GM23248 (cell line): ENCODE results near the gene SGMS1. TPM values are rescaled to one million over a fixed set of nuclear protein-coding genes. Genes with fewer than 3 reads are reported as not detected.
A peak's percentile ranks its signal among the peaks of the same experiment; 100 is the strongest.

Source experiments
- DNase-seq: peaks from one replicate; pipeline ENCODE4 v3.0.0-alpha.2; 2015
- H2AFZ ChIP-seq: fragments of 200-600 bp; sonication (generic); 2 replicates; pipeline ENCODE4 v1.6.1; 2016; ENCODE audit warnings: antibody characterized with exemption
- H3F3A ChIP-seq: fragments of 200-600 bp; sonication (generic); 2 replicates; pipeline ENCODE4 v1.6.1; 2016; ENCODE audit warnings: mild to moderate bottlenecking, antibody characterized with exemption, mixed run types; ENCODE audit not compliant: insufficient read depth
- H3K27ac ChIP-seq: fragments of 200-600 bp; sonication (generic); 2 replicates; pipeline ENCODE4 v1.5.1; 2016; ENCODE audit warnings: mild to moderate bottlenecking
- H3K27me3 ChIP-seq: fragments of 200-600 bp; sonication (generic); replicated peaks from 2 replicates; pipeline ENCODE4 v1.6.1; 2016; ENCODE audit warnings: mild to moderate bottlenecking; ENCODE audit not compliant: insufficient read depth
- H3K36me3 ChIP-seq: fragments of 200-600 bp; sonication (generic); 2 replicates; pipeline ENCODE4 v1.6.1; 2016; ENCODE audit warnings: low read depth, mild to moderate bottlenecking
- H3K4me1 ChIP-seq: fragments of 200-600 bp; sonication (generic); 2 replicates; pipeline ENCODE4 v1.6.1; 2016; ENCODE audit warnings: mild to moderate bottlenecking; ENCODE audit not compliant: insufficient read depth
- H3K4me2 ChIP-seq: fragments of 200-600 bp; sonication (generic); one replicate; pipeline ENCODE4 v1.6.1; 2016; ENCODE audit warnings: mild to moderate bottlenecking; ENCODE audit not compliant: unreplicated experiment
- H3K4me3 ChIP-seq: fragments of 200-600 bp; sonication (generic); 2 replicates; pipeline ENCODE4 v1.5.1; 2016; ENCODE audit warnings: mild to moderate bottlenecking
- H3K79me2 ChIP-seq: fragments of 200-600 bp; sonication (generic); 2 replicates; pipeline ENCODE4 v1.6.1; 2016; ENCODE audit warnings: mild to moderate bottlenecking; ENCODE audit not compliant: insufficient read depth
- H3K9ac ChIP-seq: fragments of 200-600 bp; sonication (generic); 2 replicates; pipeline ENCODE4 v1.6.1; 2016; ENCODE audit warnings: mild to moderate bottlenecking
- H3K9me2 ChIP-seq: fragments of 200-600 bp; sonication (generic); 2 replicates; pipeline ENCODE4 v1.6.1; 2016; ENCODE audit warnings: mixed run types, mild to moderate bottlenecking, moderate library complexity; ENCODE audit not compliant: insufficient read depth
- H3K9me3 ChIP-seq: fragments of 200-600 bp; sonication (generic); one replicate; pipeline ENCODE4 v1.6.1; 2017; ENCODE audit warnings: low read depth
- H4K20me1 ChIP-seq: fragments of 200-600 bp; sonication (generic); 2 replicates; pipeline ENCODE4 v1.6.0; 2016; ENCODE audit not compliant: insufficient read depth
- EZH2 ChIP-seq: fragments of 200-600 bp; sonication (generic); IDR thresholded peaks from 2 replicates; pipeline ENCODE4 v1.6.1; 2018; ENCODE audit warnings: antibody characterized with exemption, mild to moderate bottlenecking; ENCODE audit not compliant: insufficient read depth, poor library complexity, severe bottlenecking
- EZH2phosphoT487 ChIP-seq: fragments of 200-600 bp; sonication (generic); IDR thresholded peaks from 2 replicates; pipeline ENCODE4 v1.6.1; 2018; ENCODE audit warnings: antibody characterized with exemption, moderate library complexity, mild to moderate bottlenecking, low read depth; ENCODE audit not compliant: insufficient read depth
- WGBS, 2 experiments: methylation state at CpG; one replicate each; pipeline ENCODE4 v1.1.6; 2015 to 2017; ENCODE audit warnings: low lambda C conversion rate in 2 of 2, low coverage in 1 of 2; ENCODE audit errors: missing lambda C conversion rate in 2 of 2; 5-methylcytosine and 5-hydroxymethylcytosine counted together
- in situ Hi-C: fragments of 300-500 bp; cut with MboI; formaldehyde crosslinking; loops from 2 replicates; pipeline ENCODE4 v1.15.0; 2020
- polyA plus RNA-seq: library from polyadenylated mRNA; unstranded; fragments of >200 nt; fragmentation: Nextera tagmentation; extraction: Ambion mirVana; gene quantifications from 2 replicates; pipeline ENCODE4 v1.2.1, GENCODE V29; 2016
- total RNA-seq: library from RNA; depleted of rRNA; stranded (reverse); fragments of >200 nt; shearing (Covaris generic); gene quantifications from 2 replicates; pipeline ENCODE4 v1.2.3, GENCODE V29; 2014

SGMS1 gene
- total and polyA plus RNA-seq, 2 experiments from 2014 or later, result 22.7 to 53.6 TPM

- no peaks in the 10 kb centered on the region for H4K20me1 ChIP-seq
- TF ChIP-seq EZH2 (no peak), EZH2phosphoT487 (no peak)
- H3F3A ChIP-seq, result peaks cover 37% of the 10 kb centered on the region
- H2AFZ ChIP-seq, result no peak overlapping the region
- H3K4me2 ChIP-seq, result no peak overlapping the region
- no peak overlapping the region for H3K4me3 ChIP-seq
- H3K9me3 ChIP-seq, result no peaks in the 10 kb centered on the region
- H3K4me1 ChIP-seq, result peaks cover 40% of the 10 kb centered on the region
- 98% methylated on average over 2 of the region's 2 CpGs for WGBS, 2 experiments
- no peaks in the 10 kb centered on the region for H3K9me2 ChIP-seq
- H3K27me3 ChIP-seq, result no peaks in the 10 kb centered on the region
- no peak overlapping the region for H3K9ac ChIP-seq
- peaks cover 27% of the 10 kb centered on the region; the same call in 1 of the 2 replicates for H3K79me2 ChIP-seq
- in situ Hi-C loops, result no loop called here
- H3K27ac ChIP-seq, result no peak overlapping the region
- DNase-seq, result no peak
- H3K36me3 ChIP-seq, result no peaks in the 10 kb centered on the region
Measured at GRCh38 chr10:50324046-50324445, 299.7 kb downstream of the SGMS1 start.

GRCh38 chr10:50322077-50322476 lies 301.7 kb downstream of the SGMS1 start:
- in situ Hi-C loops, result no loop called here
- Histone ChIP-seq H3K36me3 (no peaks in the 10 kb centered on the region), H3K9me3 (no peaks in the 10 kb centered on the region), H3K27me3 (no peaks in the 10 kb centered on the region), H2AFZ (no peak overlapping the region), H3K9ac (peak overlapping the region; percentile 29; the same call in 1 of the 2 replicates), H3K4me2 (peak overlapping the region; percentile 25), H3K79me2 (peaks cover 17% of the 10 kb centered on the region; the same call in 1 of the 2 replicates), H3K4me1 (peaks cover 33% of the 10 kb centered on the region), H4K20me1 (no peaks in the 10 kb centered on the region), H3K9me2 (no peaks in the 10 kb centered on the region), H3K4me3 (no peak overlapping the region), H3K27ac (peak overlapping the region; percentile 31; the same call in 1 of the 2 replicates), H3F3A (peaks cover 30% of the 10 kb centered on the region)
- no peak for TF ChIP-seq EZH2phosphoT487
- DNase-seq, result peak; percentile 79
- 23 to 27% methylated on average over 3 of the region's 3 CpGs for WGBS, 2 experiments

GRCh38 chr10:50318129-50318528 lies 305.6 kb downstream of the SGMS1 start:
- Histone ChIP-seq H3K4me2 (no peak overlapping the region), H3K4me3 (no peak overlapping the region), H3K4me1 (peaks cover 7% of the 10 kb centered on the region), H4K20me1 (no peaks in the 10 kb centered on the region), H3K36me3 (no peaks in the 10 kb centered on the region), H3K27me3 (no peaks in the 10 kb centered on the region), H3K9me3 (no peaks in the 10 kb centered on the region), H3F3A (peaks cover 8% of the 10 kb centered on the region), H3K9me2 (no peaks in the 10 kb centered on the region), H2AFZ (no peak overlapping the region), H3K27ac (no peak overlapping the region), H3K9ac (no peak overlapping the region), H3K79me2 (peaks cover 36% of the 10 kb centered on the region)
- DNase-seq, result no peak
- in situ Hi-C loops, result no loop called here
- no peak for TF ChIP-seq EZH2
- no peak for TF ChIP-seq EZH2phosphoT487

DNA sequence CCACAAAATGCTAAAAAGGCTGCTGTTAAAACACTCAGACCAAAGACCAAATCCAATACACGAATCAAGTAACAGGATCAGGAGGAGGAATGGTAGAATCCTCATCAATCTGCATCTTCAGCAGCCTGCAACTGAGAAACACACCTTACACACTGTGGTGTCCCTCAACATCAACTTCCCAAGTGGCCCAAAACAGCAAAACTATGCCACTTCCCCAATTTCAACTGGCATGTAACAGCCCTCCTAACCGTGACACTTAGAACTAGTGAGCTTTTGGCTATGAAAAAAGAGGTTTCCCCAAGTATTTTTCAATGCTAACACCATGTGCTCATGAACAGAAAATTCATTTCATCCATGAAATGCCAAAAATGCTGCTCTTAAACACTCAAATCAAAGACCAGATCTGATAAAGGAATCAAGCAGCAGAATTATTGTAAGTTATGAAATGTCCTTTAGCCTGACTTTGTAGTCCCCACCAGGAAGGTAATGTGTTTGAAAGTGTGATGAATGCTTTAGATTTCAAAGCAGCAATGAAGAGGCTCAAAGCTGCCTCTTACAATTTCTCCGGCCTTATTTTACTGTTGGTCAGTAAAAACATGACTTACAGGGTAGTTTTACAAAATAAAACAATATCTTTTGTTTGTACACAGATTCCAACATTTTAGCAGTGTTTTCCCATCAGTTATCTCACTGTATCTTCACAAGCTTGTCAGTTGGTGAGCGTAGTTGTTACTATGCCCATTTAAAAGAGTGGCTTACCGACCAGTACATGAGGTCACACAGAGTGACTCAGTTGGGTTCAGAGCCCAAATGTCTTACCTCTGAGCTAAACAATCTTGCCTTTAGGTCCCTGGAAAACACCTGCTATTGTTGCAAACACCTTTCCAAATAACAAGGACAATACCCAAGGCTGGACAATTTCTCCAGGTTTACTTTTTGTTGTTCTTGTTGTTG lies 306.8 kb downstream of the SGMS1 start:
- peak; percentile 49 for DNase-seq
- Histone ChIP-seq H3K9me2 (no peaks in the 10 kb centered on the region), H3K79me2 (peaks cover 36% of the 10 kb centered on the region), H3K4me1 (peaks cover 13% of the 10 kb centered on the region), H2AFZ (no peak overlapping the region), H3F3A (peaks cover 18% of the 10 kb centered on the region), H3K4me2 (no peak overlapping the region), H3K27me3 (no peaks in the 10 kb centered on the region), H3K9me3 (no peaks in the 10 kb centered on the region), H3K27ac (no peak overlapping the region), H3K36me3 (no peaks in the 10 kb centered on the region), H3K4me3 (no peak overlapping the region), H4K20me1 (no peaks in the 10 kb centered on the region), H3K9ac (no peak overlapping the region)
- in situ Hi-C loops, result no loop called here
- no peak for TF ChIP-seq EZH2phosphoT487
- no peak for TF ChIP-seq EZH2
- WGBS, 2 experiments, result 78% methylated on average over 5 of the region's 5 CpGs
